Right atrium auricular region (tissue), 2 donors: ENCODE results near the gene IQCM. TPM values are rescaled to one million over a fixed set of nuclear protein-coding genes. Genes with fewer than 3 reads are reported as not detected.
"Not testable (repeated sequence)": the region's sequence is repeated elsewhere in the genome, so short reads cannot be mapped to it uniquely, and the experiment has no call there.

Source experiments
- DNase-seq: peaks from one replicate; pipeline ENCODE4 v3.0.0-alpha.2; 2019; ENCODE audit warnings: low spot score
- H3K27ac ChIP-seq, 2 donors: fragments of 200-600 bp; sonication (generic); 1 replicate in 1 of 2; 2 replicates in 1 of 2; pipeline ENCODE4 v1.5.1; 2016 to 2019
- H3K27me3 ChIP-seq, 2 donors: fragments of 200-600 bp; sonication (generic); one replicate each; pipeline versions ENCODE4 v1.5.1 to v1.6.0; 2017 to 2019
- H3K36me3 ChIP-seq: fragments of 200-600 bp; sonication (generic); one replicate; pipeline ENCODE4 v1.5.1; 2016
- H3K4me1 ChIP-seq, 2 donors: fragments of 200-600 bp; sonication (generic); one replicate each; pipeline versions ENCODE4 v1.5.1 to v1.6.0; 2017 to 2019
- H3K4me3 ChIP-seq, 2 donors: fragments of 200-600 bp; sonication (generic); 1 replicate in 1 of 2; 2 replicates in 1 of 2; pipeline ENCODE4 v1.5.1; 2017 to 2019; ENCODE audit warnings: mild to moderate bottlenecking in 1 of 2, moderate library complexity in 1 of 2
- H3K9me3 ChIP-seq, 2 donors: fragments of 200-600 bp; sonication (generic); one replicate each; pipeline ENCODE4 v1.5.1; 2019
- CTCF ChIP-seq, 2 donors: fragments of 200-600 bp; sonication (generic); IDR thresholded peaks; one replicate each; pipeline ENCODE4 v1.5.1; 2019; ENCODE audit warnings: antibody characterized with exemption in 2 of 2
- total RNA-seq, 2 donors: library from RNA; depleted of rRNA; stranded (reverse); fragments of >200 nt; gene quantifications; one replicate each; pipeline ENCODE4 v1.1.0, GENCODE V29; 2016

Gene IQCM
- total RNA-seq, 2 donors from 2014 or later = not detected

DNA sequence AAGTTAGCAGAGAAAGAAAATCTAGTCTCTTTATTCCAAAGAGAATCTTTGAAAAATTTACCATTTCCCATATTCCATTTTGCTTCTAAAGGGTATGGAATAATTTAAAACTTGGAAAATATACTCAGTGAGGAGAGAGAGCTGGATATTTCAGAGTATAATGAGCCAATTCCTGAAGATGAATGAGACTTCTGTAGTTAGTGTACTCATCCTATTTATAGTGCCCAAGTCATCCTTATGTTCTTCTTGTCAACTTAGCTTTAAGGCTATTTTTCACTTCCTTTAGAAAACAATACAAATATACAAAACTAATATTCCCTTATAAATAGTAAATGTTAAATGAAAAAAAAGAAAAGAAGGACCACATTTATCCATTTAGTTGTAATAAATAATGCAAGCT lies 302.6 kb downstream of the IQCM start:
- H3K27ac ChIP-seq = no peak overlapping the region

GRCh38 chr4:149512501-149512900 lies 303.1 kb downstream of the IQCM start:
- Histone ChIP-seq H3K4me3 (no peak overlapping the region), H3K36me3 (no peaks in the 10 kb centered on the region), H3K27me3 (no peaks in the 10 kb centered on the region), H3K4me1 (no peaks in the 10 kb centered on the region), H3K27ac (no peak overlapping the region), H3K9me3 (no peaks in the 10 kb centered on the region)
- TF ChIP-seq CTCF (IDR thresholded peaks at IDR 0.05) = no peak
- DNase-seq = no peak

More for the DNA sequence above, 302.6 kb downstream of the IQCM start:
- Histone ChIP-seq H3K4me3 (no peak overlapping the region), H3K27me3 (no peaks in the 10 kb centered on the region), H3K36me3 (no peaks in the 10 kb centered on the region), H3K9me3 (no peaks in the 10 kb centered on the region), H3K4me1 (no peaks in the 10 kb centered on the region)
- no peak for DNase-seq
- no peak for TF ChIP-seq CTCF (IDR thresholded peaks at IDR 0.05)

- Histone ChIP-seq H3K9me3 (no peaks in the 10 kb centered on the region), H3K4me3 (no peak overlapping the region), H3K36me3 (no peaks in the 10 kb centered on the region), H3K4me1 (no peaks in the 10 kb centered on the region), H3K27ac (no peak overlapping the region), H3K27me3 (no peaks in the 10 kb centered on the region)
- no peak for DNase-seq
- no peak for TF ChIP-seq CTCF (IDR thresholded peaks at IDR 0.05)
Observed at GRCh38 chr4:149511558-149512298, 303.9 kb downstream of the IQCM start.

GRCh38 chr4:149507309-149507708 lies 308.3 kb downstream of the IQCM start:
- not testable (repeated sequence) for H3K4me3 ChIP-seq, H3K36me3 ChIP-seq, DNase-seq, H3K27me3 ChIP-seq, H3K27ac ChIP-seq, H3K4me1 ChIP-seq, H3K9me3 ChIP-seq

- no peaks in the 10 kb centered on the region for H3K36me3 ChIP-seq
- H3K27me3 ChIP-seq = no peaks in the 10 kb centered on the region
- no peak for TF ChIP-seq CTCF (IDR thresholded peaks at IDR 0.05)
- no peaks in the 10 kb centered on the region for H3K9me3 ChIP-seq
- H3K27ac ChIP-seq = no peak overlapping the region
- H3K4me1 ChIP-seq = no peaks in the 10 kb centered on the region
- H3K4me3 ChIP-seq = no peak overlapping the region
- DNase-seq = no peak
Observed at GRCh38 chr4:149500806-149501205, 314.8 kb downstream of the IQCM start.

GRCh38 chr4:149499726-149500125 lies 315.9 kb downstream of the IQCM start:
- TF ChIP-seq CTCF (IDR thresholded peaks at IDR 0.05) = no peak
- Histone ChIP-seq H3K36me3 (no peaks in the 10 kb centered on the region), H3K9me3 (no peaks in the 10 kb centered on the region), H3K4me1 (no peaks in the 10 kb centered on the region), H3K4me3 (no peak overlapping the region), H3K27ac (no peak overlapping the region), H3K27me3 (no peaks in the 10 kb centered on the region)
- no peak for DNase-seq
